Cardiac fibroblast (primary cell): Measurements from ENCODE around the gene TMCO4.

Experiments
- DNase-seq, 2 donors: peaks; one replicate each; pipeline versions ENCODE4 v3.0.0 to v3.0.0-alpha.2; 2010; ENCODE audit warnings: low read depth in 2 of 2
- H3K4me3 ChIP-seq, 2 donors: replicated peaks in 1 of 2; 1 replicate in 1 of 2; 2 replicates in 1 of 2; pipeline ENCODE4 v1.5.1; 2011; ENCODE audit warnings: low read depth in 2 of 2, low read length in 2 of 2, mild to moderate bottlenecking in 2 of 2, moderate library complexity in 1 of 2
- TF ChIP-seq, protein P1 (sequence below): IDR thresholded peaks from one replicate; pipeline ENCODE4 v1.5.1; 2011; ENCODE audit warnings: low read depth, mild to moderate bottlenecking, low read length, inconsistent platforms

Gene TMCO4

GRCh38 chr1:19646377-19647319 is 153.1 kb downstream of the TMCO4 start:
- H3K4me3 ChIP-seq: peak overlapping the region; percentile 77
- TF ChIP-seq, protein P1, sequence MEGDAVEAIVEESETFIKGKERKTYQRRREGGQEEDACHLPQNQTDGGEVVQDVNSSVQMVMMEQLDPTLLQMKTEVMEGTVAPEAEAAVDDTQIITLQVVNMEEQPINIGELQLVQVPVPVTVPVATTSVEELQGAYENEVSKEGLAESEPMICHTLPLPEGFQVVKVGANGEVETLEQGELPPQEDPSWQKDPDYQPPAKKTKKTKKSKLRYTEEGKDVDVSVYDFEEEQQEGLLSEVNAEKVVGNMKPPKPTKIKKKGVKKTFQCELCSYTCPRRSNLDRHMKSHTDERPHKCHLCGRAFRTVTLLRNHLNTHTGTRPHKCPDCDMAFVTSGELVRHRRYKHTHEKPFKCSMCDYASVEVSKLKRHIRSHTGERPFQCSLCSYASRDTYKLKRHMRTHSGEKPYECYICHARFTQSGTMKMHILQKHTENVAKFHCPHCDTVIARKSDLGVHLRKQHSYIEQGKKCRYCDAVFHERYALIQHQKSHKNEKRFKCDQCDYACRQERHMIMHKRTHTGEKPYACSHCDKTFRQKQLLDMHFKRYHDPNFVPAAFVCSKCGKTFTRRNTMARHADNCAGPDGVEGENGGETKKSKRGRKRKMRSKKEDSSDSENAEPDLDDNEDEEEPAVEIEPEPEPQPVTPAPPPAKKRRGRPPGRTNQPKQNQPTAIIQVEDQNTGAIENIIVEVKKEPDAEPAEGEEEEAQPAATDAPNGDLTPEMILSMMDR: no peak
- DNase-seq: no peak

DNA sequence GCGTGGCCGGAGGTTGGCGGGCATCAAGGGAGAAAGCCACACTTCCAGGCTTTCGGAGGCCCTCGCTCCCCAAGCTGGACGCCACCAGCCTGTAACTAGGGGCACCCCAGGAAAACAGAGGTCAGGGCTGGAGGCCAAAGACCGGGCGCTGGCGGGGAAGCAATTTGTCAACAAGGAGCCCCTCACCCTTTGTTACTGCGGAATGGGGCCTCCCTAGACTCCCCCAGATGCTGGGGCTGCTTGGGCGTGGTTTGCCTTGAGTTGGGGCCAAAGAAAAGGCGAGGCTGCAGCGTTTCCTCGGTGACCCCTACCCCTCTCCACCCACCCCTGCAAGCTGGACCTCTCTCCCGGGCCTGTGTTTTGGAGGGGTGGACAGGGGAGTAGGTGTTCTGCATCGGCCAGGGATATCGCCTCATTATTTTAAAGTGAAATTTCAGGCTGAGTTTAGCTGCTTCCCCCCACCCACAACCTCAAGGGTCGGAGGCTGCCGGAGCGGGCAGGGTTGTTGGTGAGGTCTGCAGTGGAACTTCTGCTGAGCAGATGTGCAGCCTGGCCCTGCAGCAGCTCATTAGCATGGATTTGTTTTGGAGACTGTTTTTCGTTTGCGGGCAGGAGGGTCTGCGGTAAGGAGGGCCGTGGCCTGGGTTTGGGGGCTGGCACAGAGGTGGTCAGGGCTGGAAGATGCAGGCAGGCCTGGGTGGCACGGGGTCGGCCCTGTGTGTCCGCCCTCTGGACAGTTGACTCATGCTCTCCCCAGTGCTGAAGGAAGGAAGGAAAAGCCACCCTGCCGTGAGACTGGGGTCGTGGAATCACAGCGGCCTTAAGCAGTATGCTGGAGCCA is 154.1 kb downstream of the TMCO4 start:
- TF ChIP-seq, protein P1: no peak
- peak overlapping the region; percentile 77 for H3K4me3 ChIP-seq
- peak in 1 of 2 donors; percentile 21 for DNase-seq

DNA sequence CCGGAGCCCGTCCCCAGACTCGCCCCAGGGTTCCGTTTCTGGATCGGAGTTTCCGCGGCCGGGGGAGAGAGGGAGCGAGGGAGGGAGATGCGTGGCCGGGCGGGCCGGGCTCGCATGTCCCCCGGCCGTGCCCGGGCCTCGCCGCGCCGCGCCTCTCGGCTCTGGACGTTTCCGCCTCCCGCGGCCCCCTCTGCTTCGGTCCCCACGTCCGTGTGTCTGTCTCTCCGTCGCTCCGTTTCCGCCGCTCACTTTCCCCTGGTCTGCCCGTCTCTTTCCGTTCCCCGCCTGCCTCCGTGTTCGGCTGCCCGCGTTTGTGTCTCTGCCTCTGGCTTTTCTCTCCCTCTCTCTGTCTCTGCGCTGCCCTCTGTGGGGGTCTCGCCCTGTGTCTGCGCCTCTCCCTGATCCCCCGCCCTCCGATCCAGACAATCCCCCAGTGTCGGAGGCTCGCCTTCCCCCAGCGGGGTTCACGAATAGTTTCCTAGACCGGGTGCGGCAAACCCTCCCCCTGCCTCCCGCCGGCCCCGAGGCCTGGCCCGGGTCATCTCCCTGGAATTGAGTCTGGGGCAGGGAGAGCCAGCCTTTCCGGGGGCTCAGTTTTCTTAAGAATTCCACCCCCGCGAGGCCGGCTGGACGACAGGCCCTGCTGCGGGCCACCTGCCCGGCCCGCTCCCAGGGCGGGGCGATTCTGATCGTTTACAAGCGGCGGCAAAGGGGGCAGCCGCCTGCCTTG is 154.9 kb downstream of the TMCO4 start:
- peak; percentile 26 to 33 for DNase-seq
- peak overlapping the region; percentile 77 for H3K4me3 ChIP-seq
- TF ChIP-seq, protein P1: no peak

DNA sequence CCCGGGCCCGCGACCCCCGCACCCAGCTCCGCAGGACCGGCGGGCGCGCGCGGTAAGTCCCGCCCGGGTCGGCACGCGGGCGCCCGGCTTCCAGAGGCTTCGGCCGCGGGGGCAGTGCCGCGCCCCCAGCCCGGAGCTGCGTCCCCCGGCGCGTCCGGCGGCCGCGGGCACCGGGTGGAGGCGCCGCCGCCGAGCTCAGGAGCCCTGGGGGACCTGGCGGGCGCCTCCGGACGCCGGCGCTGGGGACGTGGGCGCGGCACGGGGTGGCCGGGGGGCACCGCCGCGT is 155.4 kb downstream of the TMCO4 start:
- peak overlapping the region; percentile 77 for H3K4me3 ChIP-seq
- no peak for DNase-seq
- TF ChIP-seq, protein P1: no peak

DNA sequence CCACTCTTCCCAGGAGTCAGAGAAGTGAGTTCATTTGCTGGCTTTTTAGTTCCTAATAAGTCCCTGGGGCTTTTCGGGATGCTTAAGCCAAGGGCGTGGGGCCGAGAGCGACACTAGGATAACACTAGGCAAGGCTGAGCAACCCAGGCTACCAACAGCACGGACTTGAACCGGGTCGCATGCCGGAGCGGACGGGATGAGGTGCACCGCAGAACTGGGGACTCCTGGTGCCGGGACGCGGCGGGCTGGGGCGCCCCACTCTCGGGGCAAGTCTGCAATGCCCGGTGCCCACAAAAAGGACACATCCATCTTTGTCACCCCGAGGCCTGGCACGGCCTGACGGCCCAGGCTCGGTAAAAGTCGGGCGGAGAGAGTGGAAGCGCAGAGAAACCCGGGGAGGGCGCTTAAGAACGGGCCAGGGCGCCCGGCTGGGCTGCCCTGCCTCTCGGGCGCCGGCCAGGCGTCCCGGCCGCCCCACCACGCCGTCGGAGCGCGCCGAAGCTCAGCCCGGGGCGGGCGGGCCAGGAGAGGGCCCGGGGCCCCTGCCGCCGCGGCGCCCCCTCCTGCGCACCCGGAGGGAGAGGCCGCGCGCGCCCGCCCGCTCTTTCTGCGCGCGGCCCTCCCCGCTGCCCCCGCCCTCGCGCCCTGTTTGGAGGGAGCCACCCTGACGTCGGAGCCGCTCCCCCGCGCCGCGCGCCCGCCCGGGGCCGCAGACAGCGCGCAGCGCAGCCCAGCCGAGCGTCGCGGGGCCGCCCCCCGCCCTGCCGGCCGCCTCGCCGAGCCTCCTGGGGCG is 155.9 kb downstream of the TMCO4 start, which contains the start of gene NBL1:
TSS of gene NBL1 (plus strand) at position 710 of the 793 bp plus-strand sequence. CDS start 10,720 bp downstream, outside the sequence.
- TF ChIP-seq, protein P1: no peak
- peak within 1 kb of the TSS; percentile 77 for H3K4me3 ChIP-seq
- DNase-seq: peak; percentile 45 to 79
